HepG2 (cell line): Measurements from ENCODE around the gene ZNF544. TPM values are rescaled to one million over a fixed set of nuclear protein-coding genes. Genes with fewer than 3 reads are reported as not detected.

Experiments
- DR1 ChIP-seq: sonication (generic); formaldehyde crosslinking; IDR thresholded peaks from 2 replicates; pipeline ENCODE4 v1.8.0; 2021; ENCODE audit warnings: mild to moderate bottlenecking, missing genetic modification reagents, inconsistent platforms
- FOXK1 ChIP-seq: sonication (generic); formaldehyde crosslinking; IDR thresholded peaks from 2 replicates; pipeline ENCODE4 v1.4.0; 2020; ENCODE audit warnings: low read depth, missing genetic modification reagents, borderline replicate concordance
- GATAD2A ChIP-seq: IDR thresholded peaks from 2 replicates; pipeline ENCODE4 v1.6.1; 2016
- NFATC3 ChIP-seq: sonication (generic); formaldehyde crosslinking; IDR thresholded peaks from 2 replicates; pipeline ENCODE4 v1.5.1; 2020; ENCODE audit warnings: mild to moderate bottlenecking, missing genetic modification reagents
- PLRG1 ChIP-seq: fragments of 450-650 bp; conservative IDR thresholded peaks from 2 replicates; pipeline ENCODE4 v1.6.1; 2016
- PTBP1 ChIP-seq: fragments of 200-400 bp; formaldehyde crosslinking; IDR thresholded peaks from 2 replicates; pipeline ENCODE4 v1.6.1; 2018; ENCODE audit warnings: low read length, low read depth; ENCODE audit not compliant: poor library complexity, severe bottlenecking
- SCMH1 ChIP-seq: sonication (generic); formaldehyde crosslinking; IDR thresholded peaks from 2 replicates; pipeline ENCODE4 v1.9.0; 2021; ENCODE audit warnings: missing genetic modification reagents, mild to moderate bottlenecking, borderline replicate concordance
- TARDBP ChIP-seq: sonication (generic); formaldehyde crosslinking; IDR thresholded peaks from 2 replicates; pipeline ENCODE4 v1.8.0; 2022; ENCODE audit warnings: mild to moderate bottlenecking, missing genetic modification reagents
- ZNF33A ChIP-seq: sonication (generic); formaldehyde crosslinking; IDR thresholded peaks from 2 replicates; pipeline ENCODE4 v1.5.1; 2020; ENCODE audit warnings: missing genetic modification reagents, mild to moderate bottlenecking, moderate library complexity, borderline replicate concordance
- ZNF747 ChIP-seq: sonication (generic); formaldehyde crosslinking; IDR thresholded peaks from 2 replicates; pipeline ENCODE4 v1.8.1; 2023; ENCODE audit warnings: missing genetic modification reagents, mild to moderate bottlenecking, borderline replicate concordance
- ZSCAN30 ChIP-seq: sonication (generic); formaldehyde crosslinking; IDR thresholded peaks from 2 replicates; pipeline ENCODE4 v1.5.0; 2020; ENCODE audit warnings: mild to moderate bottlenecking, missing genetic modification reagents
- polyA plus RNA-seq, 8 experiments: library from polyadenylated mRNA; depleted of rRNA in 3 of 8; stranded (reverse) in 7 of 8; unstranded in 1 of 8; fragments of >200 nt; fragmentation: Illumina TruSeq in 4 of 8; extraction: Trizol in 4 of 8; gene quantifications; 2 replicates each; pipeline versions ENCODE4 v1.2.1 to v1.2.3, GENCODE V29; 2011 to 2016; ENCODE audit warnings: low read depth in 4 of 8, missing spikeins in 1 of 8, mixed read lengths in 1 of 8; ENCODE audit not compliant: insufficient read depth in 1 of 8
- total RNA-seq, 5 experiments: library from RNA; depleted of rRNA; stranded (reverse); fragments of >200 nt; fragmentation: Illumina TruSeq; extraction: Trizol; gene quantifications; 2 replicates each; pipeline ENCODE4 v1.2.3, GENCODE V29; 2016; ENCODE audit warnings: low read depth in 1 of 5
- TF ChIP-seq, protein P1 (sequence below): sonication (generic); formaldehyde crosslinking; IDR thresholded peaks from 2 replicates; pipeline ENCODE4 v1.8.1; 2023; ENCODE audit warnings: mild to moderate bottlenecking, moderate library complexity, missing genetic modification reagents
- TF ChIP-seq, protein P2 (sequence below): sonication (generic); formaldehyde crosslinking; IDR thresholded peaks from 2 replicates; pipeline ENCODE4 v1.4.0; 2020; ENCODE audit warnings: missing genetic modification reagents
- TF ChIP-seq, protein P3 (sequence below): sonication (generic); formaldehyde crosslinking; IDR thresholded peaks from 2 replicates; pipeline ENCODE4 v1.5.0; 2020; ENCODE audit warnings: mild to moderate bottlenecking, missing genetic modification reagents, borderline replicate concordance

The ZNF544 gene
- total and polyA plus RNA-seq, 2 of the 13 experiments (the other 11 are each of a cell fraction or from before 2014, with no cell fraction given): 13.1 to 17.0 TPM

DNA sequence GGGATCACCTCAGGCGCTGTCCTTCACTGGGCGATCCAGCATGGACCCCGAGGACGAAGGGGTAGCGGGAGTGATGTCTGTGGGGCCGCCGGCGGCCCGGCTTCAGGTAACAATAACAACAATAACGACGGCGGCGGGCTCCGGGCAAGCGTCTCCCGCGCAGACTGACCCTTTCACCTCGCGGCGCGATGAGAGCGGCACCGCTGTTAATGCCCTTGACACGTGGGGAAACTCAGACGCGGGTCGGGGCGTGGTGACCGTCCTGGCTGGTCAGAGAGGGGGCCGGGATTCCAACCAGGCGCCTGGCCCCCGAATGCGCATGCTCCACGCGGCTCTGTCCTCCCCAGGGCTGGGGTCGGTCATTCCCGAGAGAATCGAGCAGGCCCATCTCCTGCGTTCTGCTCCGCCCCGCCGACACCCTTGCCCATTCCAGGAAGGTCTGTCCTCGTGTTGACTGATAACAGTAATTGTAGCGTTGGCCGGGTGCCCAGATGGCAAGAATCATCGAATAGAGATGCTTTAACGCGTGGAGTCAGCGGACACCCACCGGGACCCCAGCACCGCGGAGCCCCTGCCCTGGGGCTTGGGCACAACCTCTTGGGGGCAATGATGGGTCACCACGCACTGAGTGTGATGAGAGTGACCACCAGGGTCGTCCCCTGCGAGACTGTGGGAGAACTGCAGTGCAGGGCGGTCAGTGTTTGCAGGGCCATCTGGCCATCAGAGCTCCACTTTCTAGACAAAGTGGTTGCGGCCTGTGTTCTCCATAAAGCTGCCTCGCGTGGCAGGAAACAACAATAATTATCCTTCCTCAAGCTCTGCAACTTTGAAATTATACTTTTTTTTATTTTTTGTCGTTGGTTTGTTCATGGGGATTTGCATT is 50.6 kb downstream of the ZNF544 start (continued):
- no peak for TF ChIP-seq ZNF33A (CRISPR knock-in tag)
- no peak for TF ChIP-seq PLRG1
- no peak for TF ChIP-seq PTBP1
- TF ChIP-seq, protein P1, sequence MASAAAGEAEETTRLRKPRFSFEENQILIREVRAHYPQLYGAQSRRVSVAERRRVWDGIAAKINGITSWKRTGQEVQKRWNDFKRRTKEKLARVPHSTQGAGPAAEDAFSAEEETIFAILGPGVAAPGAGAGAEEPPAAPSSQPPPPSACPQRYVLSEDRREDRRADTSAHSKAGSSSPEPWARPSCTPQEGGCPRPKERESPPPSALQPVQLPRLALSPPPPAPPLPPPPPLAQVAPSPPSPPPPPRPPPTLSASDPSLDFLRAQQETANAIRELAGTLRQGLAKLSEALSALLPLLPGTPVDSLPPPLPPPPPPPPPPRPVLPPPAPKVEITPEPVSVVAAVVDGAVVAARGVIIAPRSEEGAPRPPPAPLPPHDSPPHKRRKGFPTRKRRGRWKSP (CRISPR knock-in tag): no peak
- peak; percentile 72 for TF ChIP-seq ZNF747 (CRISPR knock-in tag)
- TF ChIP-seq TARDBP (CRISPR knock-in tag): no peak
- TF ChIP-seq ZSCAN30 (CRISPR knock-in tag): peak; percentile 59; the same call in 1 of the 2 replicates
- no peak for TF ChIP-seq DR1 (CRISPR knock-in tag)
- TF ChIP-seq SCMH1 (CRISPR knock-in tag): no peak
- peak; percentile 70; the same call in 1 of the 2 replicates for TF ChIP-seq NFATC3 (CRISPR knock-in tag)
- no peak for TF ChIP-seq FOXK1
- TF ChIP-seq, protein P2, sequence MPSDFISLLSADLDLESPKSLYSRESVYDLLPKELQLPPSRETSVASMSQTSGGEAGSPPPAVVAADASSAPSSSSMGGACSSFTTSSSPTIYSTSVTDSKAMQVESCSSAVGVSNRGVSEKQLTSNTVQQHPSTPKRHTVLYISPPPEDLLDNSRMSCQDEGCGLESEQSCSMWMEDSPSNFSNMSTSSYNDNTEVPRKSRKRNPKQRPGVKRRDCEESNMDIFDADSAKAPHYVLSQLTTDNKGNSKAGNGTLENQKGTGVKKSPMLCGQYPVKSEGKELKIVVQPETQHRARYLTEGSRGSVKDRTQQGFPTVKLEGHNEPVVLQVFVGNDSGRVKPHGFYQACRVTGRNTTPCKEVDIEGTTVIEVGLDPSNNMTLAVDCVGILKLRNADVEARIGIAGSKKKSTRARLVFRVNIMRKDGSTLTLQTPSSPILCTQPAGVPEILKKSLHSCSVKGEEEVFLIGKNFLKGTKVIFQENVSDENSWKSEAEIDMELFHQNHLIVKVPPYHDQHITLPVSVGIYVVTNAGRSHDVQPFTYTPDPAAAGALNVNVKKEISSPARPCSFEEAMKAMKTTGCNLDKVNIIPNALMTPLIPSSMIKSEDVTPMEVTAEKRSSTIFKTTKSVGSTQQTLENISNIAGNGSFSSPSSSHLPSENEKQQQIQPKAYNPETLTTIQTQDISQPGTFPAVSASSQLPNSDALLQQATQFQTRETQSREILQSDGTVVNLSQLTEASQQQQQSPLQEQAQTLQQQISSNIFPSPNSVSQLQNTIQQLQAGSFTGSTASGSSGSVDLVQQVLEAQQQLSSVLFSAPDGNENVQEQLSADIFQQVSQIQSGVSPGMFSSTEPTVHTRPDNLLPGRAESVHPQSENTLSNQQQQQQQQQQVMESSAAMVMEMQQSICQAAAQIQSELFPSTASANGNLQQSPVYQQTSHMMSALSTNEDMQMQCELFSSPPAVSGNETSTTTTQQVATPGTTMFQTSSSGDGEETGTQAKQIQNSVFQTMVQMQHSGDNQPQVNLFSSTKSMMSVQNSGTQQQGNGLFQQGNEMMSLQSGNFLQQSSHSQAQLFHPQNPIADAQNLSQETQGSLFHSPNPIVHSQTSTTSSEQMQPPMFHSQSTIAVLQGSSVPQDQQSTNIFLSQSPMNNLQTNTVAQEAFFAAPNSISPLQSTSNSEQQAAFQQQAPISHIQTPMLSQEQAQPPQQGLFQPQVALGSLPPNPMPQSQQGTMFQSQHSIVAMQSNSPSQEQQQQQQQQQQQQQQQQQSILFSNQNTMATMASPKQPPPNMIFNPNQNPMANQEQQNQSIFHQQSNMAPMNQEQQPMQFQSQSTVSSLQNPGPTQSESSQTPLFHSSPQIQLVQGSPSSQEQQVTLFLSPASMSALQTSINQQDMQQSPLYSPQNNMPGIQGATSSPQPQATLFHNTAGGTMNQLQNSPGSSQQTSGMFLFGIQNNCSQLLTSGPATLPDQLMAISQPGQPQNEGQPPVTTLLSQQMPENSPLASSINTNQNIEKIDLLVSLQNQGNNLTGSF (CRISPR knock-in tag): no peak; the same call in 1 of the 2 replicates
- TF ChIP-seq, protein P3, sequence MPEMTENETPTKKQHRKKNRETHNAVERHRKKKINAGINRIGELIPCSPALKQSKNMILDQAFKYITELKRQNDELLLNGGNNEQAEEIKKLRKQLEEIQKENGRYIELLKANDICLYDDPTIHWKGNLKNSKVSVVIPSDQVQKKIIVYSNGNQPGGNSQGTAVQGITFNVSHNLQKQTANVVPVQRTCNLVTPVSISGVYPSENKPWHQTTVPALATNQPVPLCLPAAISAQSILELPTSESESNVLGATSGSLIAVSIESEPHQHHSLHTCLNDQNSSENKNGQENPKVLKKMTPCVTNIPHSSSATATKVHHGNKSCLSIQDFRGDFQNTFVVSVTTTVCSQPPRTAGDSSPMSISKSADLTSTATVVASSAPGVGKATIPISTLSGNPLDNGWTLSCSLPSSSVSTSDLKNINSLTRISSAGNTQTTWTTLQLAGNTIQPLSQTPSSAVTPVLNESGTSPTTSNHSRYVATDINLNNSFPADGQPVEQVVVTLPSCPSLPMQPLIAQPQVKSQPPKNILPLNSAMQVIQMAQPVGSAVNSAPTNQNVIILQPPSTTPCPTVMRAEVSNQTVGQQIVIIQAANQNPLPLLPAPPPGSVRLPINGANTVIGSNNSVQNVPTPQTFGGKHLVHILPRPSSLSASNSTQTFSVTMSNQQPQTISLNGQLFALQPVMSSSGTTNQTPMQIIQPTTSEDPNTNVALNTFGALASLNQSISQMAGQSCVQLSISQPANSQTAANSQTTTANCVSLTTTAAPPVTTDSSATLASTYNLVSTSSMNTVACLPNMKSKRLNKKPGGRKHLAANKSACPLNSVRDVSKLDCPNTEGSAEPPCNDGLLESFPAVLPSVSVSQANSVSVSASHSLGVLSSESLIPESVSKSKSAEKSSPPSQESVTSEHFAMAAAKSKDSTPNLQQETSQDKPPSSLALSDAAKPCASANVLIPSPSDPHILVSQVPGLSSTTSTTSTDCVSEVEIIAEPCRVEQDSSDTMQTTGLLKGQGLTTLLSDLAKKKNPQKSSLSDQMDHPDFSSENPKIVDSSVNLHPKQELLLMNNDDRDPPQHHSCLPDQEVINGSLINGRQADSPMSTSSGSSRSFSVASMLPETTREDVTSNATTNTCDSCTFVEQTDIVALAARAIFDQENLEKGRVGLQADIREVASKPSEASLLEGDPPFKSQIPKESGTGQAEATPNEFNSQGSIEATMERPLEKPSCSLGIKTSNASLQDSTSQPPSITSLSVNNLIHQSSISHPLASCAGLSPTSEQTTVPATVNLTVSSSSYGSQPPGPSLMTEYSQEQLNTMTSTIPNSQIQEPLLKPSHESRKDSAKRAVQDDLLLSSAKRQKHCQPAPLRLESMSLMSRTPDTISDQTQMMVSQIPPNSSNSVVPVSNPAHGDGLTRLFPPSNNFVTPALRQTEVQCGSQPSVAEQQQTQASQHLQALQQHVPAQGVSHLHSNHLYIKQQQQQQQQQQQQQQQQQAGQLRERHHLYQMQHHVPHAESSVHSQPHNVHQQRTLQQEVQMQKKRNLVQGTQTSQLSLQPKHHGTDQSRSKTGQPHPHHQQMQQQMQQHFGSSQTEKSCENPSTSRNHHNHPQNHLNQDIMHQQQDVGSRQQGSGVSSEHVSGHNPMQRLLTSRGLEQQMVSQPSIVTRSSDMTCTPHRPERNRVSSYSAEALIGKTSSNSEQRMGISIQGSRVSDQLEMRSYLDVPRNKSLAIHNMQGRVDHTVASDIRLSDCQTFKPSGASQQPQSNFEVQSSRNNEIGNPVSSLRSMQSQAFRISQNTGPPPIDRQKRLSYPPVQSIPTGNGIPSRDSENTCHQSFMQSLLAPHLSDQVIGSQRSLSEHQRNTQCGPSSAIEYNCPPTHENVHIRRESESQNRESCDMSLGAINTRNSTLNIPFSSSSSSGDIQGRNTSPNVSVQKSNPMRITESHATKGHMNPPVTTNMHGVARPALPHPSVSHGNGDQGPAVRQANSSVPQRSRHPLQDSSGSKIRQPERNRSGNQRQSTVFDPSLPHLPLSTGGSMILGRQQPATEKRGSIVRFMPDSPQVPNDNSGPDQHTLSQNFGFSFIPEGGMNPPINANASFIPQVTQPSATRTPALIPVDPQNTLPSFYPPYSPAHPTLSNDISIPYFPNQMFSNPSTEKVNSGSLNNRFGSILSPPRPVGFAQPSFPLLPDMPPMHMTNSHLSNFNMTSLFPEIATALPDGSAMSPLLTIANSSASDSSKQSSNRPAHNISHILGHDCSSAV (CRISPR knock-in tag): no peak
- TF ChIP-seq GATAD2A: no peak
